Parathyroid adenoma (tissue), 2 donors: ENCODE measurements around the gene ECEL1.

ENCODE experiments used
- H2AFZ ChIP-seq: fragments of 300-600 bp; sonication (generic); one replicate; pipeline ENCODE4 v1.7.0; 2017; ENCODE audit warnings: antibody characterized with exemption, mild to moderate bottlenecking
- H3K27ac ChIP-seq: fragments of 300-600 bp; sonication (generic); one replicate; pipeline ENCODE4 v1.7.0; 2017
- H3K27me3 ChIP-seq: fragments of 300-600 bp; sonication (generic); one replicate; pipeline ENCODE4 v1.7.0; 2017; ENCODE audit warnings: low read length; ENCODE audit not compliant: control insufficient read depth, insufficient read depth
- H3K36me3 ChIP-seq: fragments of 300-600 bp; sonication (generic); one replicate; pipeline ENCODE4 v1.7.0; 2017; ENCODE audit warnings: low read length; ENCODE audit not compliant: control insufficient read depth, insufficient read depth
- H3K4me1 ChIP-seq: fragments of 300-600 bp; sonication (generic); one replicate; pipeline ENCODE4 v1.7.0; 2017; ENCODE audit warnings: control low read depth
- H3K4me2 ChIP-seq: fragments of 300-600 bp; sonication (generic); one replicate; pipeline ENCODE4 v1.7.0; 2017; ENCODE audit warnings: low read length
- H3K4me3 ChIP-seq: fragments of 300-600 bp; sonication (generic); one replicate; pipeline ENCODE4 v1.7.0; 2017; ENCODE audit warnings: low read depth, low read length
- H3K79me2 ChIP-seq: fragments of 300-600 bp; sonication (generic); one replicate; pipeline ENCODE4 v1.7.0; 2017; ENCODE audit warnings: control low read depth
- H3K9ac ChIP-seq: fragments of 300-600 bp; sonication (generic); one replicate; pipeline ENCODE4 v1.7.0; 2017; ENCODE audit warnings: mild to moderate bottlenecking
- H3K9me3 ChIP-seq: fragments of 300-600 bp; sonication (generic); one replicate; pipeline ENCODE4 v1.7.0; 2017; ENCODE audit warnings: low read length; ENCODE audit not compliant: control insufficient read depth
- CTCF ChIP-seq: fragments of 300-600 bp; sonication (generic); IDR thresholded peaks from one replicate; pipeline ENCODE4 v1.7.0; 2017; ENCODE audit warnings: antibody characterized with exemption, mild to moderate bottlenecking
- donor health status: primary hyperparathyroidism.

ECEL1 gene

GRCh38 chr2:232464544-232464885, 23.1 kb downstream of the ECEL1 start:
- Histone ChIP-seq H3K4me1 (no peaks in the 10 kb centered on the region), H3K9ac (no peak overlapping the region), H3K27ac (no peak overlapping the region), H3K4me2 (no peak overlapping the region), H3K36me3 (no peaks in the 10 kb centered on the region), H3K27me3 (no peaks in the 10 kb centered on the region), H2AFZ (no peak overlapping the region), H3K4me3 (no peak overlapping the region), H3K9me3 (no peaks in the 10 kb centered on the region), H3K79me2 (no peaks in the 10 kb centered on the region)
- no peak for TF ChIP-seq CTCF

- no peak overlapping the region for H3K9ac ChIP-seq
- H3K4me2 ChIP-seq = no peak overlapping the region
- H3K27ac ChIP-seq = no peak overlapping the region
- H3K9me3 ChIP-seq = no peaks in the 10 kb centered on the region
- no peak for TF ChIP-seq CTCF
- H3K27me3 ChIP-seq = no peaks in the 10 kb centered on the region
- H2AFZ ChIP-seq = no peak overlapping the region
- no peak overlapping the region for H3K4me3 ChIP-seq
- no peaks in the 10 kb centered on the region for H3K79me2 ChIP-seq
- H3K36me3 ChIP-seq = no peaks in the 10 kb centered on the region
- H3K4me1 ChIP-seq = no peaks in the 10 kb centered on the region
These were observed 23.7 kb downstream of the ECEL1 start for GRCh38 chr2:232463701-232464543.

GRCh38 chr2:232460171-232460570, 27.5 kb downstream of the ECEL1 start:
- no peak for TF ChIP-seq CTCF
- H3K27me3 ChIP-seq = no peaks in the 10 kb centered on the region

GRCh38 chr2:232459419-232460035, 28.1 kb downstream of the ECEL1 start:
- TF ChIP-seq CTCF = no peak
- no peak overlapping the region for H3K9ac ChIP-seq
- no peak overlapping the region for H2AFZ ChIP-seq
- no peak overlapping the region for H3K4me2 ChIP-seq
- no peaks in the 10 kb centered on the region for H3K9me3 ChIP-seq
- no peak overlapping the region for H3K4me3 ChIP-seq
- no peaks in the 10 kb centered on the region for H3K4me1 ChIP-seq
- no peaks in the 10 kb centered on the region for H3K36me3 ChIP-seq
- no peaks in the 10 kb centered on the region for H3K27me3 ChIP-seq
- H3K79me2 ChIP-seq = no peaks in the 10 kb centered on the region
- no peak overlapping the region for H3K27ac ChIP-seq

More at GRCh38 chr2:232460171-232460570, 27.5 kb downstream of the ECEL1 start:
- Histone ChIP-seq H3K4me3 (no peak overlapping the region), H3K9ac (no peak overlapping the region), H3K79me2 (no peaks in the 10 kb centered on the region), H3K4me1 (no peaks in the 10 kb centered on the region), H3K4me2 (no peak overlapping the region), H2AFZ (no peak overlapping the region), H3K36me3 (no peaks in the 10 kb centered on the region), H3K27ac (no peak overlapping the region), H3K9me3 (no peaks in the 10 kb centered on the region)
